ENCODE data around the gene CRYBG3.

DNA sequence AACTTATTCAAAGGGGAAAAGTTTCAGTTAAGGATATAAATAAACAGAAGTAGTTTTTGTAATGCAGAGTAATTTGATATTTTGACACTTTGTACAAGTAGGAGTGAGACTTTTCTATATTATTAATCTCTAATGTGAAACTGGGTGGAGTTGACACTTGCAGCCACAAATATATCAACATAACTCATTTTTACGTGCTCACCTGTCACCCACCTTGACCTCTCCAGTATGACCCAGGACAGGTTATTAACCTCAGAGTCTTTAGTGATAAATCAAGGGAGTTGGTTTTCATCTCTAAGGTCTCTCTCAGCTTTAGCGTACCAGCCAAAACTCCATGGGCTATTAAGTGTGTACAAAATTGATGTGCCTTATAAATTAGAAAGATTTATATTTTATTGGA, 7.4 kb downstream of the CRYBG3 start:
- TF ChIP-seq SUZ12 (IDR thresholded peaks at IDR 0.05; ENCODE audit: extremely low read depth, insufficient read depth, insufficient read length) (no peak), YY1 (IDR thresholded peaks at IDR 0.05; ENCODE audit: insufficient read depth, insufficient read length) (no peak)

All from NT2/D1 (cell line).